Lung microvascular endothelial cell (primary cell): ENCODE results near the gene C2orf49. TPM values are rescaled to one million over a fixed set of nuclear protein-coding genes. Genes with fewer than 3 reads are reported as not detected.

ENCODE experiments used
- total RNA-seq: library from RNA; depleted of rRNA; stranded (reverse); fragments of >200 nt; gene quantifications from 2 replicates; pipeline ENCODE4 v1.2.1, GENCODE V29; 2014

Gene C2orf49
- total RNA-seq, 1 donor from 2014 or later: 11.7 TPM

Other genes with a start within 250 kb of the C2orf49 start
- not detected in 2 replicates for gene GPR45, start 95.8 kb upstream of the C2orf49 start, total RNA-seq
- 32.7 and 64.1 TPM in 2 replicates for gene TGFBRAP1, start 7.8 kb upstream of the C2orf49 start, total RNA-seq
- 31.4 and 32.9 TPM in 2 replicates for gene FHL2, start 61.5 kb downstream of the C2orf49 start, total RNA-seq